ENCODE results near the gene ERICH2. TPM values are rescaled to one million over a fixed set of nuclear protein-coding genes. Genes with fewer than 3 reads are reported as not detected.

Gene ERICH2
- total RNA-seq, 4 donors from 2014 or later: not detected

DNA sequence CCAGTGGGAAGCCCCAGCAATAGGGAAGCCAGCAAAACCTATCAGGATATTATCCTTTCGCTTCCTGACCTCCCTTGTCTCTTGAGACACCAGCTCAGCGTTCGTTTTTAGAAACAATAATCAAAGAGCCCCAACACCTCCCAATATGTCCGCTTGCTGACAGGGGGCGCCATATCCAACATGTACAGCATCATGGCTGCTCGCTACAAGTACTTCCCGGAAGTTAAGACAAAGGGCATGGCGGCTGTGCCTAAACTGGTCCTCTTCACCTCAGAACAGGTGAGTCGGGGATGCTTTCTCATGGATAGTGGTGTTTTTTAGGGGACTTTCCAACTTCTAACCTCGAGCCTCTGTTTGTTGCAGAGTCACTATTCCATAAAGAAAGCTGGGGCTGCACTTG, 75.2 kb downstream of the ERICH2 start:
- ATAC-seq: no peak

DNA sequence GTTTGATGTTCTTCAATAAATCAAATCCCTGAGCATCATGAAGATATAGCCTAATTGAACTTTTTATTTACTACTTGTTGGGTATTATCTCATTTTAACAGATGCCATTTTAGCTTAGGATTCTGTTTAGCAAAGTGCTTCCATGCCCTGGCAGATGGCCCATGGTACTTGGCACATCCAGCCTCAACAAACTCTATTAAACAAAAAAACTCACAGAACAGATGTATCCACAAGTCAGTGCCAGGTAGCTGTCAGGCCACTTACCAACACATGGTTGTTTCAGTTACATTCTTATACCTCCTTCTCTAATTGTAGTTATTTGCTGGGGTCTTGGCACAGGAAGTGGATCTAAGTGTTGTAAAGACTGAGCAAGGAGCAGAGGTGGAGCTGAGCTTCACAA, 76.1 kb downstream of the ERICH2 start:
- no peaks in the 10 kb centered on the region for H3K36me3 ChIP-seq
- H3K4me3 ChIP-seq: no peak overlapping the region
- no peaks in the 10 kb centered on the region for H3K27me3 ChIP-seq
- H3K27ac ChIP-seq: no peak overlapping the region
- TF ChIP-seq, protein P1, sequence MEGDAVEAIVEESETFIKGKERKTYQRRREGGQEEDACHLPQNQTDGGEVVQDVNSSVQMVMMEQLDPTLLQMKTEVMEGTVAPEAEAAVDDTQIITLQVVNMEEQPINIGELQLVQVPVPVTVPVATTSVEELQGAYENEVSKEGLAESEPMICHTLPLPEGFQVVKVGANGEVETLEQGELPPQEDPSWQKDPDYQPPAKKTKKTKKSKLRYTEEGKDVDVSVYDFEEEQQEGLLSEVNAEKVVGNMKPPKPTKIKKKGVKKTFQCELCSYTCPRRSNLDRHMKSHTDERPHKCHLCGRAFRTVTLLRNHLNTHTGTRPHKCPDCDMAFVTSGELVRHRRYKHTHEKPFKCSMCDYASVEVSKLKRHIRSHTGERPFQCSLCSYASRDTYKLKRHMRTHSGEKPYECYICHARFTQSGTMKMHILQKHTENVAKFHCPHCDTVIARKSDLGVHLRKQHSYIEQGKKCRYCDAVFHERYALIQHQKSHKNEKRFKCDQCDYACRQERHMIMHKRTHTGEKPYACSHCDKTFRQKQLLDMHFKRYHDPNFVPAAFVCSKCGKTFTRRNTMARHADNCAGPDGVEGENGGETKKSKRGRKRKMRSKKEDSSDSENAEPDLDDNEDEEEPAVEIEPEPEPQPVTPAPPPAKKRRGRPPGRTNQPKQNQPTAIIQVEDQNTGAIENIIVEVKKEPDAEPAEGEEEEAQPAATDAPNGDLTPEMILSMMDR (IDR thresholded peaks at IDR 0.05): no peak
- TF ChIP-seq POLR2A (IDR thresholded peaks at IDR 0.05) (no peak), EP300 (IDR thresholded peaks at IDR 0.05) (no peak), POLR2AphosphoS5 (IDR thresholded peaks at IDR 0.05) (no peak)
- no peaks in the 10 kb centered on the region for H3K9me3 ChIP-seq
- no peaks in the 10 kb centered on the region for H3K4me1 ChIP-seq
- ATAC-seq: no peak

More for the DNA sequence above, 75.2 kb downstream of the ERICH2 start:
- 82 to 84% methylated on average over 9 to 10 of the region's 10 CpGs for WGBS, 2 donors (ENCODE audit: low coverage in 1 of 2)
- Histone ChIP-seq H3K4me3 (no peak overlapping the region), H3K9me3 (peaks cover 0 to 3% (median 0%) of the 10 kb centered on the region in 3 donors), H3K27ac (no peak overlapping the region), H3K4me1 (no peaks in the 10 kb centered on the region), H3K27me3 (no peaks in the 10 kb centered on the region), H3K36me3 (no peaks in the 10 kb centered on the region)
- TF ChIP-seq EP300 (IDR thresholded peaks at IDR 0.05) (no peak), POLR2A (IDR thresholded peaks at IDR 0.05) (no peak), POLR2AphosphoS5 (IDR thresholded peaks at IDR 0.05) (no peak)
- TF ChIP-seq, protein P1 (IDR thresholded peaks at IDR 0.05): no peak

DNA sequence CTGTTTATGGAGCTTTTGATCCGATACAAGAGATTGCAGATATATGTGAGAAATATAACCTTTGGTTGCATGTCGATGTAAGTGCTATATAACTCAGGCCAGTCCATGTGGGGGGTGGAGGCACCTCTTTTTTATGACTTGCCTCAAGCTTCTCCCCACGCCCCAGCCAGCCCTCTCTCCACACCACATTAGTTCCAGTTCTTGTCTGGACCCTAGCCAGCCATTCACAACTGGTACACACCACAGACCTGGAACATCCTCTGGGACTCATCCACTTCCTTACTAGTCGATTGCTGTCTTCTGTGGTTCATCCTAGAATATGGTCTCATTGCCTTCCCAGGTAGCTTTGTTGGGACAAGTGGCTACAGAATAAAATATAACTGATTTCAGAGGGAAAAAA, 77.5 kb downstream of the ERICH2 start:
- ATAC-seq: no peak
- no peak overlapping the region for H3K4me3 ChIP-seq
- no peak overlapping the region for H3K27ac ChIP-seq
- H3K4me1 ChIP-seq: no peaks in the 10 kb centered on the region
- H3K9me3 ChIP-seq: no peaks in the 10 kb centered on the region
- no peaks in the 10 kb centered on the region for H3K36me3 ChIP-seq
- WGBS, 2 donors (ENCODE audit: low coverage in 1 of 2): 66 to 72% methylated on average over 2 to 4 of the region's 4 CpGs
- TF ChIP-seq EP300 (IDR thresholded peaks at IDR 0.05): no peak
- no peaks in the 10 kb centered on the region for H3K27me3 ChIP-seq

Small RNAs within 50 kb of the gene (small RNA-seq; reads per million reads assigned to genes)
- gene RF00019: 0 reads per million in 4 donors

Other genes starting within 250 kb of the ERICH2 start
- gene SP5, start 55.0 kb upstream of the ERICH2 start, total RNA-seq: under 1 TPM in 3 of 4 donors, not detected in 1; 0.13 to 0.92 (median 0.39) TPM
- gene GAD1, start 46.5 kb downstream of the ERICH2 start, total RNA-seq: not detected
- 10 to 100 TPM; 36.1 to 48.2 (median 42.0) TPM for gene GORASP2, start 158.9 kb downstream of the ERICH2 start, total RNA-seq